Subcutaneous preadipocyte (primary cell): ENCODE results near the gene SMYD4. TPM values are rescaled to one million over a fixed set of nuclear protein-coding genes. Genes with fewer than 3 reads are reported as not detected.

Experiments
- total RNA-seq: library from RNA; depleted of rRNA; stranded (reverse); fragments of >200 nt; gene quantifications from 2 replicates; pipeline ENCODE4 v1.2.3, GENCODE V29; 2012

SMYD4 gene, protein sequence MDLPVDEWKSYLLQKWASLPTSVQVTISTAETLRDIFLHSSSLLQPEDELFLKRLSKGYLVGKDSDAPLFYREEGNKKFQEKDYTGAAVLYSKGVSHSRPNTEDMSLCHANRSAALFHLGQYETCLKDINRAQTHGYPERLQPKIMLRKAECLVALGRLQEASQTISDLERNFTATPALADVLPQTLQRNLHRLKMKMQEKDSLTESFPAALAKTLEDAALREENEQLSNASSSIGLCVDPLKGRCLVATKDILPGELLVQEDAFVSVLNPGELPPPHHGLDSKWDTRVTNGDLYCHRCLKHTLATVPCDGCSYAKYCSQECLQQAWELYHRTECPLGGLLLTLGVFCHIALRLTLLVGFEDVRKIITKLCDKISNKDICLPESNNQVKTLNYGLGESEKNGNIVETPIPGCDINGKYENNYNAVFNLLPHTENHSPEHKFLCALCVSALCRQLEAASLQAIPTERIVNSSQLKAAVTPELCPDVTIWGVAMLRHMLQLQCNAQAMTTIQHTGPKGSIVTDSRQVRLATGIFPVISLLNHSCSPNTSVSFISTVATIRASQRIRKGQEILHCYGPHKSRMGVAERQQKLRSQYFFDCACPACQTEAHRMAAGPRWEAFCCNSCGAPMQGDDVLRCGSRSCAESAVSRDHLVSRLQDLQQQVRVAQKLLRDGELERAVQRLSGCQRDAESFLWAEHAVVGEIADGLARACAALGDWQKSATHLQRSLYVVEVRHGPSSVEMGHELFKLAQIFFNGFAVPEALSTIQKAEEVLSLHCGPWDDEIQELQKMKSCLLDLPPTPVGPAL
- total RNA-seq = 9.2 and 13.1 TPM in 2 replicates

DNA sequence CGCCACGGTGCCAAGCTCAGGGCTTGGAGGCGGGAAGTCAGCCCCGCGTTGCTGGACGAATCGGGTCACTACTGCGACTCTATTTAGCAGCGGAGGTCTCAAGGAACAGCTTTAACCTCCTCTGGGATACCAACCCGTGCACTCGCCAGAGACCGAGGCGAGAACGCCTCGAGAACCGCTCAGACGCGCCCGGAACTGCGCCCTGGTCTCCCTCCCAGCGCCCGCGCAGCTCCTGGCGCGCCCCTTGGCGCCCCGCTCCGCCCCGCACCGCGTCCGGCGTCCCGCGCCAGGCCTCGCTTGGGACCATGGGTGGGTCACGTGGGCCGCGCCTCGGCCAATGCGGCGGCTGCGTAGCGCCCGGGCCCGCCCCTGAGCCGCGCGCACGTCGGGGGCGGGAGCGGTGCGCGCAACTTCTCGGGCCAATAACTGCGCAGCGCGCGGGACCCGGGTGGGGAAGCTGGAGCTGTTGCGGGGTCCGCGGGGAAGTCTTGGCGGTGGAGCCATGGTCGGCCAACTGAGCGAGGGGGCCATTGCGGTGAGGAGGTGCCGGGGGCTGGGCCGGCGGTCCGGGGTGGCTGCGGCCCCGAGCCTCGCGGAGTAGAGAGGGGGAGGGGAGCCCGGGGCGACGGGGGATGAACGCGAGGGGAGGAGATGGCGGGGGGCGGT is at the start of gene SMYD4, which contains the start of gene RPA1:
Gene SMYD4 (minus strand): TSS at position 311 of the 666 bp plus-strand sequence. CDS start 1,908 bp downstream, outside the sequence.
Gene RPA1 (plus strand): TSS at position 414 of the 666 bp plus-strand sequence. CDS start 89 bp downstream, at position 503.

DNA sequence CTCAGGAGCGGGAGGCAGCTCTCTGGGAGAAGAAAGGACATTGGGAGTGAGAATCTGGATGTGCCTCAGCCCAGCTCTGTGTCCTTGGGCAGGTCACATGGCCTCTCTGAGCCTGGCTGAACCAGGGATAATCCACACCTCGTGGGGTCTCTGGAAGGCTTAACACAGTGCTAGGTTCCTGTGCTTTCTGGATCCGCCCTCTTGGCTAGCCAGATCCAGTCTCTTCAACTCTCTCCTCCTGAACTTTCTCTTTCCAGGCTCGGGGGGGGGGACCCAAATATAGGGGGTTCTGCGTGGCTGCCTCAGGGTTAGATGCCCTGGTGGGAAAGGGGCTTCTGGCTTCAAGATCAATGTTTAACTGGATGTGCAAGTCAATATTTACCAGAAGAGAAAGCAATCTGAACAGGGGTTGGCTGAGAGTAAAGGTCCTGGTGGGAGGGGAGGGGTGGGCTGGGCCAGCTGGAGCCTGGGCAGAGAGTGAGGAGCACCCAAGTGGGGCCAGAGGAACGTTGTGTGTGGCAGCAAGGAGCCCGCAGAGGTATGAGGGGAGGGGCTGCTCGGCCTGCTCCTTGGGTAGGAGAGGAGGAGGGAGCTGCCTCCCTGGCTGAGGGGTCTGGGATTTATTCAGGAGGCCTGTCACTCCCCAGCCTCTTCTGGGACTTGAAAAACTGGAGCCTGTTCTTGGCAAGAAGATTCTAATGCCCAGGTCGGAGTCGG is 87.2 kb downstream of the SMYD4 start, which contains the start of gene SERPINF2:
Gene SERPINF2 (plus strand): TSS at position 501 of the 717 bp plus-strand sequence. CDS start 2,125 bp downstream, outside the sequence.

Other genes starting within 250 kb of the SMYD4 start
- gene SLC43A2, start 201.1 kb downstream of the SMYD4 start, total RNA-seq = 2.2 and 3.3 TPM in 2 replicates
- 0.20 TPM in 1 of 2 replicates, not detected in the other for gene SCARF1, start 184.2 kb downstream of the SMYD4 start, total RNA-seq
- 4.0 and 6.1 TPM in 2 replicates for gene RILP, start 180.0 kb downstream of the SMYD4 start, total RNA-seq
- 131 and 150 TPM in 2 replicates for gene PRPF8, start 145.0 kb downstream of the SMYD4 start, total RNA-seq
- gene TLCD2, start 119.5 kb downstream of the SMYD4 start, total RNA-seq = 0.98 and 1.5 TPM in 2 replicates
- gene WDR81, start 105.2 kb downstream of the SMYD4 start, total RNA-seq = 46.9 and 47.4 TPM in 2 replicates
- under 0.01 TPM in 1 of 2 replicates, not detected in the other for gene SERPINF2, start 87.0 kb downstream of the SMYD4 start, total RNA-seq
- gene SERPINF1, start 67.8 kb downstream of the SMYD4 start, total RNA-seq = 72.1 and 268 TPM in 2 replicates
- gene RPA1, start 103 bp upstream of the SMYD4 start, total RNA-seq = 19.0 and 20.6 TPM in 2 replicates
- gene RTN4RL1, start 195.4 kb upstream of the SMYD4 start, total RNA-seq = 0.20 and 2.6 TPM in 2 replicates
- gene DPH1, start 200.3 kb upstream of the SMYD4 start, total RNA-seq = 31.9 and 37.5 TPM in 2 replicates
- 55.5 and 57.3 TPM in 2 replicates for gene OVCA2, start 212.1 kb upstream of the SMYD4 start, total RNA-seq
- 33.8 and 45.6 TPM in 2 replicates for gene HIC1, start 225.2 kb upstream of the SMYD4 start, total RNA-seq